Endodermal cell (in vitro differentiated cells): ENCODE measurements around the gene MPST. TPM values are rescaled to one million over a fixed set of nuclear protein-coding genes. Genes with fewer than 3 reads are reported as not detected.

Experiments
- DNase-seq: peaks from one replicate; pipeline ENCODE4 v3.0.0-alpha.2; 2017
- H3K27ac ChIP-seq: 2 replicates; pipeline ENCODE4 v1.5.1; 2013; ENCODE audit warnings: mild to moderate bottlenecking, low read depth, low read length, moderate library complexity
- H3K27me3 ChIP-seq: 2 replicates; pipeline ENCODE4 v1.6.1; 2013; ENCODE audit warnings: mild to moderate bottlenecking, low read length, moderate library complexity; ENCODE audit not compliant: insufficient read depth, control insufficient read depth, poor library complexity, severe bottlenecking
- H3K36me3 ChIP-seq: 2 replicates; pipeline ENCODE4 v1.7.0; 2013; ENCODE audit warnings: mild to moderate bottlenecking, low read length, moderate library complexity; ENCODE audit not compliant: control insufficient read depth, insufficient read depth
- H3K4me1 ChIP-seq: one replicate; pipeline ENCODE4 v1.7.0; 2013; ENCODE audit warnings: low read length; ENCODE audit not compliant: control insufficient read depth, insufficient read depth
- H3K4me3 ChIP-seq: 2 replicates; pipeline ENCODE4 v1.5.1; 2013; ENCODE audit warnings: mild to moderate bottlenecking, low read length, moderate library complexity
- H3K9ac ChIP-seq: 2 replicates; pipeline ENCODE4 v1.6.1; 2013; ENCODE audit warnings: mild to moderate bottlenecking, low read length, moderate library complexity; ENCODE audit not compliant: poor library complexity, severe bottlenecking; ENCODE audit errors: extremely low read depth
- H3K9me3 ChIP-seq: 2 replicates; pipeline ENCODE4 v1.6.1; 2013; ENCODE audit warnings: mild to moderate bottlenecking, low read length, moderate library complexity; ENCODE audit not compliant: control insufficient read depth
- H3K27ac Mint-ChIP-seq: 2 replicates; pipeline ENCODE4 v1.8.0; 2020; ENCODE audit warnings: mixed read lengths
- H3K27me3 Mint-ChIP-seq: 2 replicates; pipeline ENCODE4 v1.8.0; 2021; ENCODE audit warnings: mild to moderate bottlenecking, mixed read lengths; ENCODE audit not compliant: insufficient read depth
- H3K36me3 Mint-ChIP-seq: 2 replicates; pipeline ENCODE4 v1.8.0; 2020; ENCODE audit warnings: low read depth, mixed read lengths
- H3K4me1 Mint-ChIP-seq: 2 replicates; pipeline ENCODE4 v1.8.0; 2020; ENCODE audit warnings: mixed read lengths
- H3K4me3 Mint-ChIP-seq: 2 replicates; pipeline ENCODE4 v1.8.0; 2020; ENCODE audit warnings: mild to moderate bottlenecking, moderate library complexity, mixed read lengths
- H3K9me3 Mint-ChIP-seq: 2 replicates; pipeline ENCODE4 v1.8.0; 2020; ENCODE audit warnings: mild to moderate bottlenecking, mixed read lengths
- CTCF ChIP-seq: fragments of 200-600 bp; sonication (generic); conservative IDR thresholded peaks from 2 replicates; pipeline ENCODE4 v1.5.0; 2021; ENCODE audit warnings: antibody characterized with exemption, mild to moderate bottlenecking
- WGBS, 2 experiments: methylation state at CpG; one replicate each; pipeline versions ENCODE4 v1.1.5 to v1.1.7; 2013; ENCODE audit warnings: missing lambda C conversion rate in 2 of 2, mixed read lengths in 1 of 2; ENCODE audit not compliant: insufficient coverage in 1 of 2, insufficient read length in 1 of 2; 5-methylcytosine and 5-hydroxymethylcytosine counted together
- total RNA-seq, 2 donors: library from RNA; stranded (reverse); fragmentation: NEBNext Ultra II Directional in 1 of 2; extraction: Animal tissue kit (Norgen Biotek cat#: 25700) in 1 of 2; gene quantifications; 2 replicates in 1 of 2; 3 replicates in 1 of 2; pipeline ENCODE4 v1.2.1, GENCODE V29; 2021

Gene MPST
- total RNA-seq, 2 donors from 2014 or later = 71.7 to 74.6 TPM

DNA sequence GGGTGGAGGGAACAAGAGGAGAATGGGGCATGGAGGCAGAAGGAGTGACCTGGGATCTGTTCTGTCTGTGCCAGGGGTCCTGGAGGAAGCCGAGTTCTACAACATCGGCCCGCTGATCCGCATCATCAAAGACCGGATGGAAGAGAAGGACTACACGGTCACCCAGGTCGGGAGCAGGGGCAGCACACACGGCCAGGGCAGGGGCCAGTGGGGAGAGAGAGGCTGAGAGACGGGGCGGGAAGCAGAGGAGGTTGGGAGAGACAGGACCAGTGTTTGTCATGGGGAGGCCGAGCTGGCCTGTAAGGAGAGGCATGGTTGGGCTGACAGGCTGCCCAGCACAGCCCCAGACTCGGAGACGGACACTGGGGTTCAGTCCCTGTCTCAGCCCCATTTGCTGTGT is 36.7 kb downstream of the MPST start:
- H3K4me1 ChIP-seq = no peaks in the 10 kb centered on the region
- H3K27me3 Mint-ChIP-seq = peaks cover 4% of the 10 kb centered on the region
- H3K9ac ChIP-seq = no peak overlapping the region
- no peak overlapping the region for H3K27ac ChIP-seq
- peak overlapping the region; percentile 66 for H3K27ac Mint-ChIP-seq
- no peak overlapping the region for H3K4me3 Mint-ChIP-seq
- no peak overlapping the region for H3K4me3 ChIP-seq
- 90 to 91% methylated on average over 2 to 13 of the region's 13 CpGs for WGBS, 2 experiments
- H3K36me3 Mint-ChIP-seq = peaks cover 17% of the 10 kb centered on the region
- no peak for DNase-seq
- H3K36me3 ChIP-seq = peaks cover 3% of the 10 kb centered on the region
- H3K4me1 Mint-ChIP-seq = peaks cover 16% of the 10 kb centered on the region
- no peak for TF ChIP-seq CTCF
- H3K27me3 ChIP-seq = no peaks in the 10 kb centered on the region
- no peaks in the 10 kb centered on the region for H3K9me3 Mint-ChIP-seq
- no peaks in the 10 kb centered on the region for H3K9me3 ChIP-seq

DNA sequence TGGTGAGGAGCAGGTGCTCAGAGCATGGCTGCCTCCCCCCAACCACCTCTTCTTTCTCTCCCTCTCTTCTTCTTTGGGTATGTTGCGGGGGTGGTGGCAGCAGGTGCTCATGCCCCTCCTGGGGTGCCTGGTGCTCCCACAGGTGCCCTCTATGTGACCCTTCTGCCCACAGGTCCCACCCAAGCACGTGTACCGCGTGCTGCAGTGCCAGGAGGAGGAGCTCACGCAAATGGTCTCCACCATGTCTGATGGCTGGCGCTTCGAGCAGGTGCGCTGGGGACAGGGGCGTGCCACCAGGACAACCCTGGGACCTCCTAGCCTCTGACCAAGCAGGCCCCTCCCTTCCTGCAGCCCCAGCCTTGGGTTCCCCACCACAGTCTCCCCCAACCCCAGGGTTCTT is 37.7 kb downstream of the MPST start:
- Mint-ChIP-seq H3K27me3 (peaks cover 4% of the 10 kb centered on the region), H3K36me3 (peaks cover 17% of the 10 kb centered on the region), H3K4me1 (peaks cover 16% of the 10 kb centered on the region), H3K4me3 (no peak overlapping the region), H3K9me3 (no peaks in the 10 kb centered on the region), H3K27ac (no peak overlapping the region)
- TF ChIP-seq CTCF = no peak
- Histone ChIP-seq H3K36me3 (peaks cover 3% of the 10 kb centered on the region), H3K4me3 (no peak overlapping the region), H3K9me3 (no peaks in the 10 kb centered on the region), H3K9ac (no peak overlapping the region), H3K27me3 (no peaks in the 10 kb centered on the region), H3K4me1 (no peaks in the 10 kb centered on the region), H3K27ac (no peak overlapping the region)
- no peak for DNase-seq
- WGBS, 2 experiments = 80 to 86% methylated on average over 6 to 9 of the region's 9 CpGs

DNA sequence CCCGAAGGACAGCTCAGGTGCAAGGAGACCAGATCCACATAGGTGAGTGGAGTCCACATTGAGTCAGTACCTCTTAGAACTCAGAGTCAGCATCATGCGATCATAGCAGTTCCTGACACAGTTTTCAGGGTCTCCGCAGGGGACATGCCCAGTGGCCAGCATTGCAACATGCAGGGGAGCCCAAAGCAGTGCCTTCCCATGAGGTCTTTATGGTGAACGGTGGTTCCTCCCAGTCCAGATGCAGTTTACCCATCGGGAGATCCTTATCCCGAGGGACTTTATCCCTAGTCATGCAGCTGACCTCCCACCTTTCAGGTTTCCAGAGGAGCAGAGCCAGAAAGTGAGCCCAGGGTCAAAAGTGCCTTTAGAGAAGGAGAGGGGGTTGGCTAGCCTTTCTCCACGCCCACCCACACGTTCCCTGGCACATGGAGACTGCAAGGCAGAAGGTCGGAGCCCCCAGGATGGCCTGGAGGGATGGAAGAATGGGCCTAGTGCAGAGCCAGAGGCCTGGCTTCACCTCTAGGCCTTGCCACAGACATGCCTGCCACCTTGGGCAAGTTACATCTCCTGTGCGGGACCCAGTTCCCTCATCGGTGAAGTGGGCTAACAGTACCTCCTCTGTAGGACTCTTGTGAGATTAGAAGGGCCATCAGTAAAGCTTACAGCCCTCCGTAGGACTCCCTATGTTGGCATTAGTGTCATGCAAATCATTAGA is 38.4 kb downstream of the MPST start:
- no peak overlapping the region for H3K9ac ChIP-seq
- peaks cover 3% of the 10 kb centered on the region for H3K36me3 ChIP-seq
- Mint-ChIP-seq H3K27ac (no peak overlapping the region), H3K36me3 (peaks cover 17% of the 10 kb centered on the region), H3K27me3 (no peaks in the 10 kb centered on the region), H3K4me1 (peaks cover 14% of the 10 kb centered on the region), H3K4me3 (no peak overlapping the region), H3K9me3 (no peaks in the 10 kb centered on the region)
- H3K27ac ChIP-seq = no peak overlapping the region
- 89 to 93% methylated on average over 9 to 12 of the region's 12 CpGs for WGBS, 2 experiments
- H3K4me1 ChIP-seq = no peaks in the 10 kb centered on the region
- no peak for DNase-seq
- H3K4me3 ChIP-seq = no peak overlapping the region
- no peaks in the 10 kb centered on the region for H3K27me3 ChIP-seq
- no peaks in the 10 kb centered on the region for H3K9me3 ChIP-seq
- no peak for TF ChIP-seq CTCF
